Activated T-helper 9 cell treated with anti-CD3 and anti-CD28 coated beads, Interleukin-2, amount 50 U/mL, for 16 hours (primary cell): ENCODE results near the gene TBPL1.

Source experiments
- DNase-seq: peaks from one replicate; pipeline ENCODE4 v3.0.0-alpha.2; 2020; ENCODE audit warnings: low read depth

TBPL1 gene

GRCh38 chr6:134007077-134007476 lies 54.1 kb downstream of the TBPL1 start:
- no peak for DNase-seq

GRCh38 chr6:134009876-134010275 lies 56.9 kb downstream of the TBPL1 start:
- DNase-seq = no peak

GRCh38 chr6:134010400-134010799 lies 57.4 kb downstream of the TBPL1 start:
- DNase-seq = no peak

- DNase-seq = no peak
These were observed 58.0 kb downstream of the TBPL1 start for GRCh38 chr6:134010974-134011373.

GRCh38 chr6:134014588-134015137 lies 61.6 kb downstream of the TBPL1 start:
- DNase-seq = no peak

GRCh38 chr6:134015719-134016557 lies 62.9 kb downstream of the TBPL1 start:
- DNase-seq = no peak

- DNase-seq = no peak
These were observed 63.5 kb downstream of the TBPL1 start for GRCh38 chr6:134016558-134016814.

GRCh38 chr6:134020071-134020470 lies 67.0 kb downstream of the TBPL1 start:
- no peak for DNase-seq

GRCh38 chr6:134020543-134020942 lies 67.5 kb downstream of the TBPL1 start:
- no peak for DNase-seq

GRCh38 chr6:134020968-134021367 lies 67.9 kb downstream of the TBPL1 start:
- DNase-seq = no peak

GRCh38 chr6:134021396-134022122 lies 68.5 kb downstream of the TBPL1 start:
- DNase-seq = no peak

- DNase-seq = no peak
These were observed 69.6 kb downstream of the TBPL1 start for GRCh38 chr6:134022650-134023049.

GRCh38 chr6:134026597-134026996 lies 73.6 kb downstream of the TBPL1 start:
- DNase-seq = no peak

GRCh38 chr6:134028438-134028837 lies 75.4 kb downstream of the TBPL1 start:
- DNase-seq = no peak

GRCh38 chr6:134029495-134030455 lies 76.8 kb downstream of the TBPL1 start:
- DNase-seq = no peak

GRCh38 chr6:134031696-134032255 lies 78.8 kb downstream of the TBPL1 start:
- DNase-seq = no peak

GRCh38 chr6:134034478-134034877 lies 81.5 kb downstream of the TBPL1 start:
- no peak for DNase-seq

GRCh38 chr6:134034961-134035822 lies 82.2 kb downstream of the TBPL1 start:
- DNase-seq = no peak

- no peak for DNase-seq
These were observed 82.8 kb downstream of the TBPL1 start for GRCh38 chr6:134035823-134036296.

GRCh38 chr6:134039116-134039515 lies 86.1 kb downstream of the TBPL1 start:
- DNase-seq = no peak
